ENCODE data around the gene CSTF2T.

Gene CSTF2T

DNA sequence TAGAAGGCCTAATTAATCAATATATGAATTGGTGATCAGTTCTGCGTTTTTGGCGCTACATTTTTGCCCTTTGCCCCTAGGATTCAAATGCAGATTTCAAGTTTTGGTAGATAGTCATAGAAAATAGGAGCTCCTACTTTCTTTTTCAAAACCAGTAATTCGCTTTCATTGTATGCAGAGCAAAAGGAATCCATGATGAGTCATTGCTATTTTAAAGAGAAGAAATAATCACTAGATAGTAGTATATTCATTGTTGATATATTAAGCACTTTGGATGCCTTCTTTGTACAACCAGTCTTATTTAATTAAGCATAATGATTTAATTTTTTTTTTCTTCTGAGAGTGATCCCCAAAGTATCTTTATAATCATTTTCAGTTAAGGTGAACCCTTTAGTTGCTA is 50.3 kb downstream of the CSTF2T start:
- DNase-seq (ENCODE audit: low read depth): no peak

Measured in HS-27A (cell line).